Chondrocyte (in vitro differentiated cells): ENCODE results near the gene INTS15. TPM values are rescaled to one million over a fixed set of nuclear protein-coding genes. Genes with fewer than 3 reads are reported as not detected.

Source experiments
- DNase-seq: peaks from one replicate; pipeline ENCODE4 v3.0.0; 2021; ENCODE audit warnings: mixed read lengths, low spot score
- H3K27ac Mint-ChIP-seq: one replicate; pipeline ENCODE4 v1.8.0; 2021; ENCODE audit warnings: mild to moderate bottlenecking, moderate library complexity, mixed read lengths; ENCODE audit not compliant: unreplicated experiment
- H3K27me3 Mint-ChIP-seq: 2 replicates; pipeline ENCODE4 v1.8.0; 2021; ENCODE audit warnings: low read depth, mixed read lengths
- H3K36me3 Mint-ChIP-seq: 2 replicates; pipeline ENCODE4 v1.8.0; 2021; ENCODE audit warnings: low read depth, mixed read lengths
- H3K4me1 Mint-ChIP-seq: 2 replicates; pipeline ENCODE4 v1.8.0; 2021; ENCODE audit warnings: low read depth, mild to moderate bottlenecking, mixed read lengths
- H3K4me3 Mint-ChIP-seq: one replicate; pipeline ENCODE4 v1.8.0; 2021; ENCODE audit warnings: mild to moderate bottlenecking, moderate library complexity, mixed read lengths; ENCODE audit not compliant: unreplicated experiment
- H3K9me3 Mint-ChIP-seq: 2 replicates; pipeline ENCODE4 v1.8.0; 2021; ENCODE audit warnings: low read depth, mixed read lengths
- CTCF ChIP-seq: fragments of 200-600 bp; sonication (generic); IDR thresholded peaks from 2 replicates; pipeline ENCODE4 v1.5.0; 2021; ENCODE audit warnings: antibody characterized with exemption, mild to moderate bottlenecking, moderate library complexity
- total RNA-seq: library from RNA; stranded (reverse); gene quantifications from 3 replicates; pipeline ENCODE4 v1.2.1, GENCODE V29; 2021

INTS15 gene
- total RNA-seq, 1 donor from 2014 or later, result 30.0 TPM

GRCh38 chr7:6614953-6615722 is 25.3 kb downstream of the INTS15 start, which contains the start of gene ZNF853:
Gene ZNF853, plus strand, starts transcription at chr7:6615610. Its CDS starts 565 bp downstream, at chr7:6616175.
- Mint-ChIP-seq H3K9me3 (no peaks in the 10 kb centered on the region), H3K4me3 (peak within 1 kb of the TSS; percentile 67), H3K27ac (no peak within 1 kb of the TSS), H3K27me3 (no peaks in the 10 kb centered on the region), H3K4me1 (peaks cover 9% of the 10 kb centered on the region), H3K36me3 (peaks cover 3% of the 10 kb centered on the region)
- DNase-seq, result no peak
- TF ChIP-seq CTCF, result peak; percentile 20

- H3K9me3 Mint-ChIP-seq, result no peaks in the 10 kb centered on the region
- H3K4me1 Mint-ChIP-seq, result peaks cover 9% of the 10 kb centered on the region
- peak overlapping the region; percentile 65 for H3K4me3 Mint-ChIP-seq
- peaks cover 3% of the 10 kb centered on the region for H3K36me3 Mint-ChIP-seq
- DNase-seq, result no peak
- TF ChIP-seq CTCF, result no peak
- no peaks in the 10 kb centered on the region for H3K27me3 Mint-ChIP-seq
- H3K27ac Mint-ChIP-seq, result no peak overlapping the region
Observed at GRCh38 chr7:6615723-6616555, 26.1 kb downstream of the INTS15 start.

- no peak for TF ChIP-seq CTCF
- H3K36me3 Mint-ChIP-seq, result peaks cover 9% of the 10 kb centered on the region
- H3K4me1 Mint-ChIP-seq, result peaks cover 9% of the 10 kb centered on the region
- no peaks in the 10 kb centered on the region for H3K9me3 Mint-ChIP-seq
- H3K4me3 Mint-ChIP-seq, result peak overlapping the region; percentile 50
- no peak for DNase-seq
- no peaks in the 10 kb centered on the region for H3K27me3 Mint-ChIP-seq
- H3K27ac Mint-ChIP-seq, result no peak overlapping the region
Observed at GRCh38 chr7:6616854-6617643, 27.2 kb downstream of the INTS15 start.

GRCh38 chr7:6618621-6619020 is 28.8 kb downstream of the INTS15 start:
- Mint-ChIP-seq H3K27me3 (no peaks in the 10 kb centered on the region), H3K9me3 (no peaks in the 10 kb centered on the region), H3K36me3 (peaks cover 12% of the 10 kb centered on the region), H3K4me1 (peaks cover 9% of the 10 kb centered on the region), H3K27ac (no peak overlapping the region), H3K4me3 (no peak overlapping the region)
- TF ChIP-seq CTCF, result no peak
- no peak for DNase-seq

- no peak overlapping the region for H3K4me3 Mint-ChIP-seq
- peaks cover 5% of the 10 kb centered on the region for H3K4me1 Mint-ChIP-seq
Observed at GRCh38 chr7:6619961-6620360, 30.1 kb downstream of the INTS15 start.

More at GRCh38 chr7:6619961-6620360, 30.1 kb downstream of the INTS15 start:
- TF ChIP-seq CTCF, result no peak
- H3K36me3 Mint-ChIP-seq, result peaks cover 12% of the 10 kb centered on the region
- no peak for DNase-seq
- no peaks in the 10 kb centered on the region for H3K27me3 Mint-ChIP-seq
- no peak overlapping the region for H3K27ac Mint-ChIP-seq
- H3K9me3 Mint-ChIP-seq, result no peaks in the 10 kb centered on the region
